Adrenal gland (tissue), 12 donors: ENCODE measurements around the gene ERG28. TPM values are rescaled to one million over a fixed set of nuclear protein-coding genes. Genes with fewer than 3 reads are reported as not detected.

Source experiments
- DNase-seq, 7 donors: peaks; one replicate each; pipeline ENCODE4 v3.0.0-alpha.2; 2019 to 2020
- H3K27ac ChIP-seq, 5 donors: fragments of 200-600 bp; sonication (generic) in 4 of 5; 1 replicate in 3 of 5; 2 replicates in 2 of 5; pipeline versions ENCODE4 v1.5.1 to v1.8.0; 2016 to 2020; ENCODE audit warnings: mild to moderate bottlenecking in 1 of 5
- H3K27me3 ChIP-seq: fragments of 200-600 bp; 2 replicates; pipeline ENCODE4 v1.8.0; 2021
- H3K36me3 ChIP-seq, 2 donors: fragments of 200-600 bp; replicated peaks in 1 of 2; 1 replicate in 1 of 2; 2 replicates in 1 of 2; pipeline versions ENCODE4 v1.5.1 to v1.8.0; 2018 to 2022
- H3K4me1 ChIP-seq, 2 donors: fragments of 200-600 bp; replicated peaks in 1 of 2; 1 replicate in 1 of 2; 2 replicates in 1 of 2; pipeline versions ENCODE4 v1.5.1 to v1.8.0; 2018 to 2021
- H3K4me3 ChIP-seq, 4 donors: fragments of 200-600 bp; sonication (generic) in 3 of 4; one replicate each; pipeline ENCODE4 v1.5.1; 2016 to 2018
- H3K9me3 ChIP-seq, 3 donors: fragments of 200-600 bp; sonication (generic) in 1 of 3; replicated peaks in 1 of 3; 1 replicate in 2 of 3; 2 replicates in 1 of 3; pipeline versions ENCODE4 v1.5.1 to v1.8.0; 2016 to 2021
- CTCF ChIP-seq, 6 experiments: fragments of 450-650 bp in 4 of 6; fragments of 200-600 bp in 2 of 6; sonication (generic) in 1 of 6; IDR thresholded peaks; 1 replicate in 5 of 6; 2 replicates in 1 of 6; pipeline versions ENCODE4 v1.5.1 to v1.8.0; 2016 to 2021; ENCODE audit warnings: antibody characterized with exemption in 6 of 6, mild to moderate bottlenecking in 2 of 6, moderate library complexity in 1 of 6
- POLR2A ChIP-seq, 2 donors: fragments of 450-650 bp; IDR thresholded peaks; one replicate each; pipeline ENCODE4 v1.6.1; 2017; ENCODE audit warnings: antibody characterized with exemption in 2 of 2, mild to moderate bottlenecking in 2 of 2, moderate library complexity in 1 of 2
- WGBS, 4 donors: extraction: QIAGEN DNeasy Blood & Tissue Kit in 2 of 4; methylation state at CpG; one replicate each; pipeline versions ENCODE4 v1.1.5 to v1.1.7; 2013 to 2017; 5-methylcytosine and 5-hydroxymethylcytosine counted together
- intact Hi-C, 2 donors: fragments of 100-400 bp; cut with DNase I; formaldehyde crosslinking; loops; one replicate each; pipeline versions ENCODE4 v1.14.1 to v1.15.0; 2022 to 2023
- polyA plus RNA-seq, 3 donors: library from polyadenylated mRNA; stranded (reverse); fragments of 200-250 nt in 2 of 3; fragments of 350-450 nt in 1 of 3; fragmentation: Illumina TruSeq in 1 of 3; extraction: RNeasy Lipid Tissue Mini Kit (QIAGEN cat#74804) in 1 of 3; gene quantifications; one replicate each; pipeline ENCODE4 v1.2.3, GENCODE V29; 2013 to 2014
- total RNA-seq, 9 donors: library from RNA; depleted of rRNA in 4 of 9; stranded (reverse); fragments of >200 nt in 4 of 9; fragments of 120-200 nt in 1 of 9; fragmentation: NEBNext Ultra II Directional in 1 of 9; extraction: Animal tissue kit (Norgen Biotek cat#: 25700) in 1 of 9; gene quantifications; one replicate each; pipeline versions ENCODE4 v1.1.0 to v1.2.4, GENCODE V29; 2013 to 2023
- donor health status: healthy with polysubstance abuse.
- donor health status: Bipolar disorder and iron deficiency.
- donor health status: DM: yes; HTN: yes; CAD: no.
- donor health status: DM: no; HTN: no; CAD: no.
- donor health status: DM: no; HTN: no; CAD: no.
- donor health status: DM: yes; HTN: yes; CAD: no.

The ERG28 gene
- total and polyA plus RNA-seq, 12 donors, result 12.1 to 106 (median 29.7) TPM

- WGBS, 4 donors, result 88 to 96% (median 91%) methylated on average over 7 of the region's 7 CpGs
Observed at GRCh38 chr14:75690010-75690409, 29.3 kb upstream of the ERG28 start.

GRCh38 chr14:75689012-75689411 lies 28.3 kb upstream of the ERG28 start:
- intact Hi-C loops, result no loop called here
- no peak overlapping the region for H3K27ac ChIP-seq
- H3K4me3 ChIP-seq, result no peak overlapping the region
- no peaks in the 10 kb centered on the region for H3K9me3 ChIP-seq
- peak in 2 of 7 donors; percentile 9 to 21 for DNase-seq
- peaks cover 0 to 18% of the 10 kb centered on the region in 2 donors for H3K36me3 ChIP-seq
- 65 to 77% (median 73%) methylated on average over 2 of the region's 2 CpGs for WGBS, 4 donors
- H3K27me3 ChIP-seq, result no peaks in the 10 kb centered on the region
- TF ChIP-seq CTCF (IDR thresholded peaks at IDR 0.05) (no peak), POLR2A (IDR thresholded peaks at IDR 0.05) (no peak)
- H3K4me1 ChIP-seq, result no peaks in the 10 kb centered on the region

More at GRCh38 chr14:75690010-75690409, 29.3 kb upstream of the ERG28 start:
- Histone ChIP-seq H3K4me3 (no peak overlapping the region), H3K9me3 (no peaks in the 10 kb centered on the region), H3K36me3 (peaks cover 0 to 16% of the 10 kb centered on the region in 2 donors), H3K27ac (no peak overlapping the region), H3K27me3 (no peaks in the 10 kb centered on the region), H3K4me1 (no peaks in the 10 kb centered on the region)
- no peak for DNase-seq
- intact Hi-C loops, result no loop called here
- no peak for TF ChIP-seq CTCF (IDR thresholded peaks at IDR 0.05)

DNA sequence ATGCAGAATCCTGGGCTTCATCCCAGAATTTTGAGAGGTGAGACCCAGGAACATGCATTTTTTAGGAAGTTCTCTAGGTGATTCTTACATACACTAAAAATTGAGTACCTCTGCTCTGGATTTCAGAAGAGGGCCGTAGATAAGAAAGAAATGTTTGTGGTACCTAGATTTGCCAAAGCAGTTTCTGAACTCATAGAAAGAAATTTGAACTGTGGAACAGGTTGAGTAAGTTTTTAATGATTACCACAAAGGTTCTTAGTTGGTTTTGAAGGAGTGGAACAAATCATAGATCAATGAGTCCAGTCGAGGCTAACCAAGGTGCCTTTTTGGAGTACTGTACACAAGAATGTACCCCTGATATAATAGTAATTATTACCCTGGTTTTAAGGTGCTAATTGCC lies 25.2 kb upstream of the ERG28 start:
- Histone ChIP-seq H3K36me3 (peaks cover 0 to 28% of the 10 kb centered on the region in 2 donors), H3K4me1 (no peaks in the 10 kb centered on the region), H3K27me3 (no peaks in the 10 kb centered on the region), H3K4me3 (no peak overlapping the region), H3K9me3 (no peaks in the 10 kb centered on the region), H3K27ac (no peak overlapping the region)
- 85 to 100% (median 94%) methylated on average over 2 of the region's 2 CpGs for WGBS, 4 donors
- intact Hi-C loops, result no loop called here
- TF ChIP-seq CTCF (IDR thresholded peaks at IDR 0.05) (no peak), POLR2A (IDR thresholded peaks at IDR 0.05) (no peak)
- DNase-seq, result no peak

DNA sequence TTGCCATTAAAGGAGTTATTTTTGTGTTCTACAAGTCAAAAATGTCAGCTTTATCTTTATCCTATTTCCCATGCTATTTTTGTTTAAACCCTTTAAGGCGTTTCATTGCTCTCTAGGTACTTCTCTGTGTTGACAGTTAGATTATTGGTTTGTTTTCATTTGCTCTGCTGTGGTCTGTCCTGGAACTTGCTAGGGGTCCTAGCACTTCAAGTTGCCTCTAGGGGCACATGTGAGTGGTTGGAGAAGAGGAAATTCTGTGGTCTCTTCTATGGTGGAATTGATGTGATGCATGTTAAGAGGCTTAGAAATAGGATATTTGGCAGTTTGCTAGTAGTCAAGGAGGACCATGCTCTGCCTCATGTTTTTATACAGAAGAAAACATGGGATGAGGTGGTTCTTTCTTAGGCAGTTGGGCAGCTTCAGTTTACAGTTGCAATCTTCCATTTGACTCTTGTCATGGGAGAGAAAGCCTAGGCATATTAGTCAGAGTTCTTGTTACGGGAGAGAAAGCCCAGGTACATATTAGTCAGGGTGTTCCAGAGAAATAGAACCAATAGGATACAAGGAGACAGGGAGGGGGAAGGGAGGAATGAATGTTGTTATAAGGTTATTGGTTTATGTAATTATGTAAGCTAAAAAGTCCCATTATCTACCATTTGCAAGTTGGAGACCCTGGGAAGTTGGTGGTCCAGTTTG lies 14.7 kb upstream of the ERG28 start:
- Histone ChIP-seq H3K27ac (no peak overlapping the region), H3K36me3 (peaks cover 0 to 4% of the 10 kb centered on the region in 2 donors), H3K4me1 (no peaks in the 10 kb centered on the region), H3K4me3 (no peak overlapping the region), H3K9me3 (no peaks in the 10 kb centered on the region), H3K27me3 (no peaks in the 10 kb centered on the region)
- 75 to 82% (median 79%) methylated on average over 2 of the region's 2 CpGs for WGBS, 4 donors
- intact Hi-C loops, result no loop called here
- no peak for DNase-seq
- TF ChIP-seq POLR2A (IDR thresholded peaks at IDR 0.05) (no peak), CTCF (IDR thresholded peaks at IDR 0.05) (no peak)
